H1 (cell line): ENCODE data around the gene LYRM4. TPM values are rescaled to one million over a fixed set of nuclear protein-coding genes. Genes with fewer than 3 reads are reported as not detected.

Experiments used
- CTCF ChIA-PET: fragments of 300-600 bp; sonication (Branson Sonifier 250); formaldehyde crosslinking; loops from one replicate; lab custom pipeline; 2021; ENCODE audit not compliant: partially characterized antibody; lab: Charles Lee
- POLR2A ChIA-PET: fragments of 300-600 bp; sonication (Branson Sonifier 250); formaldehyde crosslinking; loops from one replicate; lab custom pipeline; 2021; ENCODE audit warnings: inconsistent platforms; ENCODE audit not compliant: partially characterized antibody; lab: Charles Lee
- DNase-seq, 2 experiments: peaks; one replicate each; pipeline versions ENCODE4 v3.0.0 to v3.0.0-alpha.2; 2010 to 2022; ENCODE audit warnings: low spot score in 2 of 2, low read depth in 1 of 2, mixed read lengths in 1 of 2
- FAIRE-seq: peaks from 2 replicates; lab custom pipeline; 2011; peaks lifted over from hg19 to GRCh38; lab: Jason Lieb, UNC
- H2AFZ ChIP-seq: 2 replicates; pipeline ENCODE4 v1.8.1; 2012; ENCODE audit warnings: low read length, inconsistent platforms
- H2AK5ac ChIP-seq: 2 replicates; pipeline ENCODE4 v1.6.1; 2013; ENCODE audit warnings: low read depth, low read length
- H2BK120ac ChIP-seq: replicated peaks from 2 replicates; pipeline ENCODE3; 2013; ENCODE audit warnings: low read depth, low read length, inconsistent platforms
- H2BK12ac ChIP-seq: 2 replicates; pipeline ENCODE4 v1.6.1; 2013; ENCODE audit warnings: low read depth, low read length
- H2BK15ac ChIP-seq: 2 replicates; pipeline ENCODE4 v1.6.1; 2013; ENCODE audit warnings: low read length
- H2BK20ac ChIP-seq: 2 replicates; pipeline ENCODE4 v1.6.1; 2013; ENCODE audit warnings: low read length
- H2BK5ac ChIP-seq: 2 replicates; pipeline ENCODE4 v1.6.1; 2013; ENCODE audit warnings: low read depth, low read length
- H3K14ac ChIP-seq: 2 replicates; pipeline ENCODE4 v1.6.1; 2013; ENCODE audit warnings: inconsistent platforms; ENCODE audit not compliant: insufficient read length
- H3K18ac ChIP-seq: 2 replicates; pipeline ENCODE4 v1.6.1; 2013; ENCODE audit warnings: low read length; ENCODE audit errors: extremely low read depth
- H3K23ac ChIP-seq: 2 replicates; pipeline ENCODE4 v1.6.1; 2013; ENCODE audit warnings: inconsistent platforms; ENCODE audit not compliant: insufficient read length
- H3K23me2 ChIP-seq: 2 replicates; pipeline ENCODE4 v1.6.1; 2013; ENCODE audit warnings: low read depth, low read length
- H3K27ac ChIP-seq: 2 replicates; pipeline ENCODE4 v1.6.1; 2011; ENCODE audit warnings: low read depth, low read length, inconsistent platforms
- H3K27me3 ChIP-seq, 4 experiments: replicated peaks in 1 of 4; 1 replicate in 1 of 4; 2 replicates in 3 of 4; pipeline versions ENCODE4 v1.6.1 to v1.8.1; 2011 to 2013; ENCODE audit warnings: low read length in 3 of 4, mild to moderate bottlenecking in 3 of 4, inconsistent platforms in 2 of 4, mixed read lengths in 2 of 4, moderate library complexity in 1 of 4; ENCODE audit not compliant: control insufficient read depth in 3 of 4, insufficient read depth in 3 of 4; ENCODE audit errors: extremely low read depth in 1 of 4
- H3K36me3 ChIP-seq, 4 experiments: 2 replicates each; pipeline versions ENCODE4 v1.6.1 to v1.8.1; 2011 to 2013; ENCODE audit warnings: mild to moderate bottlenecking in 4 of 4, low read length in 3 of 4, moderate library complexity in 2 of 4, control low read depth in 1 of 4, inconsistent platforms in 1 of 4; ENCODE audit not compliant: insufficient read depth in 4 of 4, control insufficient read depth in 2 of 4
- H3K4ac ChIP-seq: replicated peaks from 2 replicates; pipeline ENCODE3; 2013; ENCODE audit warnings: low read length, low read depth, mixed read lengths, inconsistent platforms; ENCODE audit not compliant: insufficient read length
- H3K4me1 ChIP-seq, 4 experiments: replicated peaks in 1 of 4; 1 replicate in 1 of 4; 2 replicates in 3 of 4; pipeline versions ENCODE4 v1.6.1 to v1.8.1; 2011 to 2013; ENCODE audit warnings: low read length in 3 of 4, inconsistent platforms in 2 of 4, mixed read lengths in 1 of 4; ENCODE audit not compliant: insufficient read depth in 4 of 4, control insufficient read depth in 3 of 4
- H3K4me2 ChIP-seq, 2 experiments: 2 replicates each; pipeline versions ENCODE4 v1.6.1 to v1.8.1; 2011 to 2013; ENCODE audit warnings: low read depth in 2 of 2, low read length in 2 of 2, control low read depth in 1 of 2, inconsistent platforms in 1 of 2, mild to moderate bottlenecking in 1 of 2; ENCODE audit not compliant: insufficient read depth in 1 of 2
- H3K4me3 ChIP-seq, 4 experiments: fragments of 200-600, 300-600 bp in 1 of 4; sonication (generic), shearing (Covaris generic), sonication (Bioruptor Twin) in 1 of 4; 2 replicates each; pipeline versions ENCODE4 v1.5.1 to v1.8.1; 2011 to 2016; ENCODE audit warnings: low read length in 4 of 4, low read depth in 3 of 4, control low read depth in 2 of 4, inconsistent platforms in 2 of 4, mild to moderate bottlenecking in 2 of 4, mixed read lengths in 1 of 4, moderate library complexity in 1 of 4; ENCODE audit not compliant: insufficient read depth in 2 of 4; ENCODE audit errors: extremely low read depth in 1 of 4
- H3K56ac ChIP-seq: replicated peaks from 2 replicates; pipeline ENCODE3; 2013; ENCODE audit warnings: low read depth, mild to moderate bottlenecking, mixed read lengths, low read length, inconsistent platforms; ENCODE audit not compliant: insufficient read length
- H3K79me1 ChIP-seq: 2 replicates; pipeline ENCODE4 v1.6.1; 2013; ENCODE audit warnings: low read depth, low read length, control low read depth
- H3K79me2 ChIP-seq, 2 experiments: 2 replicates each; pipeline versions ENCODE4 v1.6.1 to v1.8.1; 2012 to 2013; ENCODE audit warnings: low read length in 2 of 2, mild to moderate bottlenecking in 2 of 2, inconsistent platforms in 1 of 2; ENCODE audit not compliant: insufficient read depth in 2 of 2, control insufficient read depth in 1 of 2
- H3K9ac ChIP-seq, 4 experiments: replicated peaks in 1 of 4; 1 replicate in 1 of 4; 2 replicates in 3 of 4; pipeline versions ENCODE4 v1.6.1 to v1.8.1; 2011 to 2013; ENCODE audit warnings: low read depth in 3 of 4, low read length in 3 of 4, control low read depth in 2 of 4, mild to moderate bottlenecking in 2 of 4, moderate library complexity in 2 of 4, inconsistent platforms in 1 of 4; ENCODE audit errors: extremely low read depth in 1 of 4
- H3K9me3 ChIP-seq, 2 experiments: 2 replicates each; pipeline versions ENCODE4 v1.6.1 to v1.8.1; 2012 to 2013; ENCODE audit warnings: mild to moderate bottlenecking in 2 of 2, moderate library complexity in 2 of 2, control low read depth in 1 of 2, inconsistent platforms in 1 of 2, low read depth in 1 of 2, low read length in 1 of 2, mixed read lengths in 1 of 2; ENCODE audit not compliant: insufficient read depth in 2 of 2
- H4K20me1 ChIP-seq, 2 experiments: replicated peaks in 1 of 2; 2 replicates each; pipeline versions ENCODE3 to v1.8.1; 2011 to 2013; ENCODE audit warnings: inconsistent platforms in 2 of 2, low read length in 2 of 2, mild to moderate bottlenecking in 1 of 2; ENCODE audit not compliant: insufficient read depth in 2 of 2, control insufficient read depth in 1 of 2
- H4K5ac ChIP-seq: 2 replicates; pipeline ENCODE4 v1.6.1; 2013; ENCODE audit warnings: low read length, low read depth, mixed read lengths, inconsistent platforms; ENCODE audit not compliant: insufficient read length
- H4K8ac ChIP-seq: 2 replicates; pipeline ENCODE4 v1.8.0; 2013; ENCODE audit warnings: mild to moderate bottlenecking, moderate library complexity, low read length, inconsistent platforms; ENCODE audit not compliant: insufficient read depth; ENCODE audit errors: extremely low read depth
- H4K91ac ChIP-seq: replicated peaks from 2 replicates; pipeline ENCODE3; 2013; ENCODE audit warnings: low read length, mixed read lengths, inconsistent platforms; ENCODE audit not compliant: insufficient read length
- BACH1 ChIP-seq: IDR thresholded peaks from 2 replicates; pipeline ENCODE4 v1.6.1; 2012; ENCODE audit warnings: low read length, improper control_type of control experiment
- BCL11A ChIP-seq, 2 experiments: IDR thresholded peaks; one replicate each; pipeline ENCODE4 v1.6.1; 2011; ENCODE audit warnings: low read depth in 2 of 2, low read length in 2 of 2, mild to moderate bottlenecking in 2 of 2
- CHD2 ChIP-seq: IDR thresholded peaks from 2 replicates; pipeline ENCODE4 v1.6.1; 2012; ENCODE audit warnings: low read length, improper control_type of control experiment
- HDAC6 ChIP-seq: IDR thresholded peaks from one replicate; pipeline ENCODE4 v1.7.1; 2012; ENCODE audit warnings: low read depth, mild to moderate bottlenecking, inconsistent platforms, low read length, moderate library complexity
- RNF2 ChIP-seq: fragments of 200-900, 300-1000 bp; sonication (generic); IDR thresholded peaks from 2 replicates; pipeline ENCODE4 v1.7.1; 2016; ENCODE audit warnings: borderline replicate concordance, low read depth, mild to moderate bottlenecking, antibody characterized with exemption, low read length; ENCODE audit not compliant: poor library complexity, severe bottlenecking; ENCODE audit errors: missing control alignments
- SIRT6 ChIP-seq: IDR thresholded peaks from one replicate; pipeline ENCODE4 v1.7.1; 2012; ENCODE audit warnings: low read length, inconsistent platforms
- SRF ChIP-seq: IDR thresholded peaks from 2 replicates; pipeline ENCODE4 v1.6.1; 2011; ENCODE audit warnings: mild to moderate bottlenecking, low read depth, low read length, moderate library complexity
- WGBS, 2 experiments: shearing (Covaris generic) in 1 of 2; methylation state at CpG; one replicate each; pipeline versions ENCODE4 v1.1.6 to v1.1.7; 2013 to 2015; ENCODE audit warnings: low lambda C conversion rate in 2 of 2, mixed read lengths in 2 of 2, inconsistent platforms in 1 of 2, low coverage in 1 of 2, missing lambda C conversion rate in 1 of 2; ENCODE audit not compliant: insufficient replicate concordance in 2 of 2, insufficient coverage in 1 of 2, insufficient read length in 1 of 2; ENCODE audit errors: extremely low coverage in 1 of 2, missing lambda C conversion rate in 1 of 2; 5-methylcytosine and 5-hydroxymethylcytosine counted together
- polyA plus RNA-seq, 7 experiments: library from polyadenylated mRNA; depleted of rRNA in 3 of 7; stranded (reverse) in 5 of 7; unstranded in 2 of 7; fragments of >200 nt in 5 of 7; fragments of 200-250 nt in 2 of 7; gene quantifications; 1 replicate in 5 of 7; 2 replicates in 1 of 7; 4 replicates in 1 of 7; pipeline versions ENCODE4 v1.2.1 to v1.2.3, GENCODE V29; 2011 to 2013; ENCODE audit warnings: missing spikeins in 2 of 7, mixed read lengths in 2 of 7
- total RNA-seq: library from RNA; stranded (reverse); fragmentation: NEBNext Ultra II Directional; extraction: Animal tissue kit (Norgen Biotek cat#: 25700); gene quantifications from 2 replicates; pipeline ENCODE4 v1.2.1, GENCODE V29; 2021
- TF ChIP-seq, protein P1 (sequence below): IDR thresholded peaks from 2 replicates; pipeline ENCODE4 v1.6.1; 2012; ENCODE audit warnings: inconsistent platforms

The LYRM4 gene
- total and polyA plus RNA-seq, 2 of the 8 experiments (the other 6 are each of a cell fraction or from before 2014, with no cell fraction given), result 56.6 to 62.8 TPM

GRCh38 chr6:5150551-5151075, 110.1 kb downstream of the LYRM4 start:
- no peak overlapping the region for H3K56ac ChIP-seq
- H2BK5ac ChIP-seq, result no peak overlapping the region
- no peak overlapping the region for H2BK15ac ChIP-seq
- DNase-seq, result no peak
- H3K4me2 ChIP-seq, result no peak overlapping the region
- H3K79me2 ChIP-seq, result no peaks in the 10 kb centered on the region
- H3K23me2 ChIP-seq, result no peaks in the 10 kb centered on the region
- H3K9ac ChIP-seq, result no peak overlapping the region
- ChIA-PET POLR2A (no interaction called here), CTCF (interaction anchor here (0.6 to 14.2 kb wide), 7 partner anchors 10 to 257 kb away, joined by 3 to 256 read pairs (median 3); no protein-coding TSS in a partner anchor)
- H3K14ac ChIP-seq, result no peak overlapping the region
- H2AK5ac ChIP-seq, result no peak overlapping the region
- no peak overlapping the region for H4K5ac ChIP-seq
- no peaks in the 10 kb centered on the region for H3K36me3 ChIP-seq
- H3K4me1 ChIP-seq, result no peaks in the 10 kb centered on the region
- WGBS, 2 experiments, result 100% methylated on average over 3 of the region's 3 CpGs; no CpG with 5 or more reads in 1 of the 2 experiments
- no peak overlapping the region for H4K91ac ChIP-seq
- no peak overlapping the region for H3K18ac ChIP-seq
- H2BK20ac ChIP-seq, result no peak overlapping the region
- H2AFZ ChIP-seq, result no peak overlapping the region
- TF ChIP-seq BACH1 (no peak), BCL11A (IDR thresholded peaks at IDR 0.05; ENCODE audit: low read depth in 2 of 2, low read length in 2 of 2) (no peak), HDAC6 (no peak), RNF2 (no peak), SIRT6 (no peak), CHD2 (no peak), SRF (no peak)
- TF ChIP-seq, protein P1, sequence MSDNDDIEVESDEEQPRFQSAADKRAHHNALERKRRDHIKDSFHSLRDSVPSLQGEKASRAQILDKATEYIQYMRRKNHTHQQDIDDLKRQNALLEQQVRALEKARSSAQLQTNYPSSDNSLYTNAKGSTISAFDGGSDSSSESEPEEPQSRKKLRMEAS, result no peak
- no peak overlapping the region for H3K27ac ChIP-seq
- H3K4ac ChIP-seq, result no peak overlapping the region
- H3K4me3 ChIP-seq, result no peak overlapping the region
- no peak overlapping the region for H4K8ac ChIP-seq
- FAIRE-seq, result no peak
- H3K23ac ChIP-seq, result no peak overlapping the region
- H3K9me3 ChIP-seq, result no peaks in the 10 kb centered on the region
- H3K27me3 ChIP-seq, result no peaks in the 10 kb centered on the region
- no peak overlapping the region for H2BK12ac ChIP-seq
- no peak overlapping the region for H2BK120ac ChIP-seq
- no peaks in the 10 kb centered on the region for H3K79me1 ChIP-seq
- peaks cover 0 to 9% of the 10 kb centered on the region in 2 experiments for H4K20me1 ChIP-seq
